Activated naive CD4-positive, alpha-beta T cell treated with anti-CD3 and anti-CD28 coated beads, Interleukin-2, amount 50 U/mL, for 72 hours (primary cell): ENCODE results near the gene CABP2. TPM values are rescaled to one million over a fixed set of nuclear protein-coding genes. Genes with fewer than 3 reads are reported as not detected.

Source experiments
- ATAC-seq, 2 donors: fragments of 150-1000 bp; cut with Tn5 transposase; 2 replicates each; pipeline ENCODE4 v1.10.0; 2021; ENCODE audit warnings: mild to moderate bottlenecking in 2 of 2, moderate library complexity in 2 of 2
- DNase-seq, 2 donors: peaks; one replicate each; pipeline ENCODE4 v3.0.0; 2021 to 2022; ENCODE audit warnings: low spot score in 2 of 2
- H3K27ac Mint-ChIP-seq, 2 donors: one replicate each; pipeline ENCODE4 v1.8.0; 2022; ENCODE audit warnings: mild to moderate bottlenecking in 2 of 2, mixed read lengths in 2 of 2
- H3K36me3 Mint-ChIP-seq, 2 donors: one replicate each; pipeline ENCODE4 v1.8.0; 2022; ENCODE audit warnings: mixed read lengths in 2 of 2
- H3K9me3 Mint-ChIP-seq, 2 donors: one replicate each; pipeline ENCODE4 v1.8.0; 2022; ENCODE audit warnings: mixed read lengths in 2 of 2
- total RNA-seq, 2 donors: library from RNA; stranded (reverse); gene quantifications; one replicate each; pipeline ENCODE4 v1.2.3, GENCODE V29; 2022

CABP2 gene
- total RNA-seq, 2 donors from 2014 or later: not detected

GRCh38 chr11:67504950-67505581 is 18.2 kb downstream of the CABP2 start, which contains the start of gene PITPNM1:
Gene PITPNM1, minus strand, starts transcription at chr11:67505363. Its CDS starts 1,183 bp downstream, at chr11:67504180.
- DNase-seq (peak; percentile 81 to 83), ATAC-seq (peak; percentile 19 to 26)
- H3K27ac Mint-ChIP-seq: peak within 1 kb of the TSS; percentile 97 to 98
- peaks cover 21 to 24% of the 10 kb centered on the region in 2 donors for H3K36me3 Mint-ChIP-seq
- H3K9me3 Mint-ChIP-seq: no peaks in the 10 kb centered on the region

DNA sequence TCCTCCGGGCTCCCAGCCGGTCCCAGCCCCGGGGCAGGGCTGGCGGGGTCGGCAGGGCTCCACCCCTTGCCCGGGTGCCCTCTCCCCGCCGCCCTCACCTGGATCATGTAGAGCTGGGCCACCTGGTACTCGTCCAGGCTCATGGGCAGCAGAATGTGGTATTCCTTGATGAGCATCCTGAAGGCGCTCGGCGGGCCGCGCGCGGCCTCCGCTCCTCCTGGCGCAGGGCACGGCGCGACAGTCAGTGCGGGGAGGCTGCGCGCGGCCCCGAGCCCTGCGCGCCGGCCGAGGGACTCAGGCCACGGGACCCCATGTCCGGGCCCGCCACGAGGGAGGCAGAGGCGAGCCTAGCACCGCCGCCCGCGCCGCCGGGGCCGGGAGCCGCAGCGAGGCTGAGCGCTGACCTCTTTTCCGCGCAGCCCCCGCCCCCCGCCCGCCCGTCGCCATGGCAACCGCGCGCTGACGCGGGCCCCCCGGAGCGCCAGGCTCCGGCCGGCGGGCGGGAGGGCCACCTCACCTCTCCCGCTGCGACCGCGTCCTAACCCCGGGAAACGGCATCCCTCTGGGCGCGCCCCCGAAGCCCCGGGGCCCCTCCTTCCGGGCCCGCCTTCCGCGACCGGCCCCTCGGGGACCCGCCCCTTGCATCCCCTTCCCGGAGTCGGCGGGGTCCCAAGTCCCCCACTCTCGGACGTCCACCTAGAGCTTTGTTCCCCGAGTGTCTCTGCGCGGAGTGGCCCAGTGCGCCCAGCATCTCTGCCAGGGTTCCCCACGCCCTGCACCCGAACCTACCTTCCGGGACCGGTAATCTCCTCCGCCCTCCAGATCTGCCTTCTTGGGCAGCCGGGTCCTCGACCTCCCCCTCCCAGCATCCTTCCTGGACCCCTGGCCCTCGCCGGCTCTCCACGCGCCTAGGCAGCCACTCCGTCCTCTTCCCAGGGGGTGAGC is 19.0 kb downstream of the CABP2 start:
- DNase-seq (peak in 1 of 2 donors; percentile 69), ATAC-seq (no peak)
- no peaks in the 10 kb centered on the region for H3K9me3 Mint-ChIP-seq
- peaks cover 21 to 24% of the 10 kb centered on the region in 2 donors for H3K36me3 Mint-ChIP-seq
- peak overlapping the region; percentile 95 to 97 for H3K27ac Mint-ChIP-seq

- H3K27ac Mint-ChIP-seq: peak overlapping the region; percentile 71 to 74
Measured at GRCh38 chr11:67503119-67504004, 19.9 kb downstream of the CABP2 start.

GRCh38 chr11:67502328-67502979 is 20.8 kb downstream of the CABP2 start:
- ATAC-seq (no peak), DNase-seq (no peak)
- Mint-ChIP-seq H3K9me3 (no peaks in the 10 kb centered on the region), H3K27ac (peak overlapping the region; percentile 7 to 71), H3K36me3 (peaks cover 21 to 22% of the 10 kb centered on the region in 2 donors)

More at GRCh38 chr11:67503119-67504004, 19.9 kb downstream of the CABP2 start:
- Mint-ChIP-seq H3K36me3 (peaks cover 21 to 24% of the 10 kb centered on the region in 2 donors), H3K9me3 (no peaks in the 10 kb centered on the region)
- peak in 1 of 2 donors; percentile 56 for DNase-seq
- ATAC-seq: no peak

DNA sequence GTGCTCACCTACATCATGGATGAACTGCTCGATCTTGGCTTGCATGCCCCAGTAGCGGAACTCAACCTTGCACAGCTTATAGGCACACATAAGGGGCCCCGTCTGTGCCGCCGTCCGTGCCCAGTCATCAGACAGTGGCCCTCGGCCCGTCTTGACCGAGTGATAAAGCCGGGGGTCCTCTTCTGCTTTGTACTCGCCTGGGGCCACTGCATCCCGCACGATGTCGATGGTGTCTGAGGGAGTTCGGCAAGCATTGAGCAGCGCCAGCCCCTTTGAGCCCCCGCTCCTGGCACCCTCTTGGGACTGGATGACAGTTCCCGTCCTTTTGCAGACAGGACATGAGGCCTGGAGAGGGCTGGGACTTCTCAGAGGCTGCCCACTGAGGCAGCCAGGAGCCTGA is 21.4 kb downstream of the CABP2 start:
- no peak overlapping the region for H3K27ac Mint-ChIP-seq
- no peaks in the 10 kb centered on the region for H3K9me3 Mint-ChIP-seq
- peaks cover 15 to 18% of the 10 kb centered on the region in 2 donors for H3K36me3 Mint-ChIP-seq
- DNase-seq (peak in 1 of 2 donors; percentile 56), ATAC-seq (no peak)

DNA sequence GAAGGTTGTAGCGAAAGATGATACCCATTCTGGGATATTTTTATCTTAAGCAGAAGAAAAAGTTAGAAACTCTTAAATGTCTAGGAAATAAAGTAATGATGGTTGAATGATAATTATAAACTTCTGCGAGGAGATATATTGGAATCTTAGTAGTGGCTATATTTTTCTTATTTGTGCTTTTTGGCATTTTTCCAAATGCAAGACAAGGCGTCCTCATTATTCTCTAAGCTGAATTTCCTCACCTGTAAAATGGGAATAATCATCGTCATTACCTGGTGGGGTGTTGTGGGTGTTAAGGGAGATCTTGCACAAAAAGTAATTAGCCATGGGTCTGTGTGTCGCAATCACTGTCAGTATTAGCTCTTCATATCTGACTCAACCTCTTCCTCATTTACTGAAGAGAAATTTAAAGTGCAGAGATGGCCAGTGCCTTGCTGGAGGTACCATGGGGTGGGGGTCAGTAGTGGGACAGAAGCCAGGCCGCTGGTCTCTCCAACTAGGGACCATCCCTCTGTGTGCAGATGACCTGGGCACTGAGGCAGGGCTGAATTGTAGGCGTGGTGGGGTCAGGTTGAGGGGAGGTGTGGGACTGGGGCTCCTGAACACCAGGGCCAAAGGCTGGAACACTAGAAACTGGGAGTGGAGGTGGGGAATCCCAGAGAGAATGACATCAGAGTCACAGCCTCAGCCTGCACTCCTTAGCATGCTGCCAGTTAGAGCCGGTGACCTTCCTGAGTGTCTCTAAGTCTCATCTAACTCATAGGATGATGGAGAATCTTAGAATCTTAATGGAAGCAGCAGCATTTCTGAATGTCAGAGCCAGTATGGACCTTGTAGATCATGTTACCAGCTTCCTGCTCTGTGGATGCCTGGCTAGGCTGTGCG is 22.2 kb downstream of the CABP2 start:
- DNase-seq: no peak
- no peak for ATAC-seq
- H3K9me3 Mint-ChIP-seq: no peaks in the 10 kb centered on the region
- H3K27ac Mint-ChIP-seq: peak overlapping the region in 1 of 2 donors; percentile 33
- peaks cover 13 to 15% of the 10 kb centered on the region in 2 donors for H3K36me3 Mint-ChIP-seq

GRCh38 chr11:67500484-67500821 is 22.8 kb downstream of the CABP2 start:
- H3K27ac Mint-ChIP-seq: no peak overlapping the region
- ATAC-seq (no peak), DNase-seq (no peak)
- no peaks in the 10 kb centered on the region for H3K9me3 Mint-ChIP-seq
- H3K36me3 Mint-ChIP-seq: peaks cover 13 to 14% of the 10 kb centered on the region in 2 donors

GRCh38 chr11:67499808-67500483 is 23.3 kb downstream of the CABP2 start:
- H3K36me3 Mint-ChIP-seq: peaks cover 13 to 14% of the 10 kb centered on the region in 2 donors
- H3K27ac Mint-ChIP-seq: peak overlapping the region in 1 of 2 donors; percentile 76
- ATAC-seq (no peak), DNase-seq (no peak)
- no peaks in the 10 kb centered on the region for H3K9me3 Mint-ChIP-seq

DNA sequence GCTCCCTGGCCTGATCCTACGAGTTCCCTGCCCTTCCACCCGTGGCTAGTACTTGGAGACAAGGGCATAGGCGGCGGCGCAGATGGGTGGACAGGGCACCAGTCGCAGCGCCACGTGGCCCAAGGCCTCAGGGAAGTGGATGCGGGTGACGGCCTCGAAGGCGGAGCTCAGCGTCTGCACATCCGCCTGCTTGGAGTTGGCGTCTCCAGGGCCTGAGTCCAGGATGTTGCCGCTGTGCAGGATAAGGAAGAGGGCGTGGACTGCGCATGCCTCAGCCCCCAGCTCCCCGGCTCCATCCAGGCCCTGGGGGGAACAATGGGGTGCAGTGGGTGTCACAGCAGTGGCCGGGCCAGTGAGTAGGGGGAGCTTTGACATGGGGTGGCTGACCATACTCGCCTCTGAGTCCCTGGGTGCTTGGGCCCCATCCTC is 24.7 kb downstream of the CABP2 start:
- peaks cover 13 to 14% of the 10 kb centered on the region in 2 donors for H3K36me3 Mint-ChIP-seq
- DNase-seq: no peak
- no peak for ATAC-seq
- no peak overlapping the region for H3K27ac Mint-ChIP-seq
- no peaks in the 10 kb centered on the region for H3K9me3 Mint-ChIP-seq

DNA sequence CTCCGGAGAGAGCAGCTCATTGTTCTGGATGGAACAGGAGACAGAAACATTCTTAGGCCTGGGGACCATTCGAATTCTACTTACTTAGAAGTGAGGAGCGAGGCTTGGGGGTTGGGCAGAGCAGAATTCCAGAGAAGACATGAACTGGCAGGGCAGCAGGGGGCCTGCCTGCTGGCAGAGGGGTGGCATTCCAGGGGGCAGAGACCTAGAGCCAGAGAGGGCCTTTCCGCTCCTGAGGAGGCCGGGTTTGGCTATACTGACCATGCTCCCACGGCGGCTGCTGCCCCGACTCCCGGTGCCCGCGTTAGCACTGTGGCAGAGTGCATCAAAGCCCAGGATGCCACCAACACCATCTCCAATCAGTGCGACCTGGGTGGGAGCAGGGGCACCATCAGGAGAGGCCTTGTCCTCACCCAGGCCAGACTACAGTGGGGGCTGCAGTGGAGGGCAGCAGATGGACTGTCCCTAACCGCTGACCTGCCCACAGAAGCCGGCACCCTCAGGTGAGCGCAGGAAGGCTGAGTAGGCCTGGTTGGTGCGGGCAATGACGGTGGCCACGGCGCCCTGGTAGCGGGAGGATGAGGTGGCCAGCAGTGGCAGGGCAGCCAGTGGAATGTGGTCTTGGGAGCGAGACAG is 25.5 kb downstream of the CABP2 start:
- DNase-seq (no peak), ATAC-seq (no peak)
- no peaks in the 10 kb centered on the region for H3K9me3 Mint-ChIP-seq
- H3K36me3 Mint-ChIP-seq: peaks cover 10 to 13% of the 10 kb centered on the region in 2 donors
- H3K27ac Mint-ChIP-seq: peak overlapping the region in 1 of 2 donors; percentile 9

GRCh38 chr11:67496113-67496512 is 27.1 kb downstream of the CABP2 start:
- ATAC-seq: no peak
- peak overlapping the region; percentile 41 to 68 for H3K27ac Mint-ChIP-seq
- no peak for DNase-seq
- H3K9me3 Mint-ChIP-seq: no peaks in the 10 kb centered on the region
- peaks cover 7 to 10% of the 10 kb centered on the region in 2 donors for H3K36me3 Mint-ChIP-seq

GRCh38 chr11:67495234-67496005 is 27.8 kb downstream of the CABP2 start:
- DNase-seq: no peak
- no peaks in the 10 kb centered on the region for H3K9me3 Mint-ChIP-seq
- H3K36me3 Mint-ChIP-seq: peaks cover under 1 to 3% of the 10 kb centered on the region in 2 donors
- ATAC-seq: no peak
- H3K27ac Mint-ChIP-seq: peak overlapping the region; percentile 55 to 68

DNA sequence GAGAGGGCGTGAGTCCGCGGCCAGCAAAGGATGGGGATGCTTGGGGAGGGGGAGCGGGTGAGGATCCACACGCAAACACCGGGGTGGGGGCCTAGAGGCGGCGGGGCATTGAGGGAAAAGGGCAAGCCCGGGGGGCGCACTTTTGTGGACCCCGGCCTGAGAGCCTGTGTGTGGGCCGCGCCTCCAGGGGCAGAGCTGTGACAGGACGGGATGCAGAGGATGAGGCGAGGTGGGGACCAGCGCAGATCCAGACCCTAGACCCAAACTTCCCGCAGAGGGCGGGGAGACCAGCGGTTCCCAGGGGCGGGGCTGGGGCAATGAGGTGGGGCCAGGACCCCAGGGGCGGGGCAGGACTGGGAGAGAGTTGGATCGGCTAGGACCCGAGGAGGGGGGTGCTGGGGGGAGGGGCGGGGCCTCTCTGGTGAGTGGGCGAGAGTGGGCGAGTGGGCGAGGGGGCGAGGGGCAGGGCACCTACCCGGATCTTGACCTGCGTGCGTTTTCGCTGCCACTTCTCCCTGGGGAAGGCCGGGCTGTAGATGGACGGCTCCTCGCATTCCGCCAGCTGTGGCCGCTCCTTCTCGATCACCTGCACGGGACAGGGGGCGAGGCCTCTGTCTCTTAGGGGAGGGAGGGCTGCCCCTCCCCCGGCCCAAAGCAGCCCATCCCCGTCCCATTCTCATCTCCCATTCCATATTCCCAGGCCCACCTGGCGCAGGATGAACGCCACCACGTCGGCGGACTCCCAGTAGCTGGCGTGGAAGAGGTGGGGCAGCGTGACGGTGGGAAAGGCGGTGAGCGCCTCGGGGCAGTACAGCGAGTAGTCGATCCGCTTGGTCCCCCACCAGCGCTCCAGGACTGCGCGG is 28.6 kb downstream of the CABP2 start:
- ATAC-seq: no peak
- DNase-seq: no peak
- Mint-ChIP-seq H3K36me3 (peaks cover 3 to 4% of the 10 kb centered on the region in 2 donors), H3K27ac (no peak overlapping the region), H3K9me3 (no peaks in the 10 kb centered on the region)
